OCI-LY7 (cell line): ENCODE measurements around the gene PIRT. TPM values are rescaled to one million over a fixed set of nuclear protein-coding genes. Genes with fewer than 3 reads are reported as not detected.

Experiments
- small RNA-seq: library from RNA; depleted of rRNA; stranded (forward); fragments of <200 nt; gene quantifications from one replicate; pipeline ENCODE3, GENCODE V24; 2014
- total RNA-seq, 2 experiments: library from RNA; depleted of rRNA in 1 of 2; stranded (reverse); fragments of >200 nt in 1 of 2; shearing (Covaris generic) in 1 of 2; gene quantifications; 2 replicates each; pipeline ENCODE4 v1.2.3, GENCODE V29; 2014 to 2022

PIRT gene
- total RNA-seq, 2 experiments from 2014 or later = not detected

Small RNA genes lying within 50 kb of the gene (small RNA-seq; reads per million reads assigned to genes)
- not detected for gene AC015908.2
- gene RNU6-1065P = not detected
- not detected for gene TMEM238L

Other genes starting within 250 kb of the PIRT start
- 4.2 and 6.5 TPM in 2 replicates for gene MYH3, start 180.8 kb downstream of the PIRT start, total RNA-seq (2014; rRNA removed; shearing (Covaris generic))
- gene MYH3, start 180.8 kb downstream of the PIRT start, total RNA-seq (2022) = 5.1 and 5.9 TPM in 2 replicates
- gene SCO1, start 140.6 kb downstream of the PIRT start, total RNA-seq (2014; rRNA removed; shearing (Covaris generic)) = 37.5 and 44.4 TPM in 2 replicates
- gene SCO1, start 140.6 kb downstream of the PIRT start, total RNA-seq (2022) = 31.0 and 32.2 TPM in 2 replicates
- gene ADPRM, start 140.5 kb downstream of the PIRT start, total RNA-seq (2014; rRNA removed; shearing (Covaris generic)) = 5.3 and 5.5 TPM in 2 replicates
- gene ADPRM, start 140.5 kb downstream of the PIRT start, total RNA-seq (2022) = 6.5 and 7.0 TPM in 2 replicates
- gene TMEM220, start 108.1 kb downstream of the PIRT start, total RNA-seq (2014; rRNA removed; shearing (Covaris generic)) = not detected in 2 replicates
- not detected in 2 replicates for gene TMEM220, start 108.1 kb downstream of the PIRT start, total RNA-seq (2022)
- gene TMEM238L, start 34.0 kb downstream of the PIRT start, total RNA-seq (2014; rRNA removed; shearing (Covaris generic)) = not detected in 2 replicates
- gene TMEM238L, start 34.0 kb downstream of the PIRT start, total RNA-seq (2022) = not detected in 2 replicates